Right lung (tissue), 5 donors: Measurements from ENCODE around the gene INPP5A. TPM values are rescaled to one million over a fixed set of nuclear protein-coding genes. Genes with fewer than 3 reads are reported as not detected.

Source experiments
- DNase-seq, 2 donors: peaks; one replicate each; pipeline ENCODE4 v3.0.0-alpha.2; 2013
- polyA plus RNA-seq, 5 donors: library from polyadenylated mRNA; unstranded; fragments of 120-200 nt; gene quantifications; one replicate each; pipeline versions ENCODE4 v1.2.1 to v1.2.3, GENCODE V29; 2013; ENCODE audit warnings: inconsistent platforms in 1 of 5, low replicate concordance in 1 of 5; ENCODE audit not compliant: insufficient read length in 5 of 5, insufficient read depth in 1 of 5

INPP5A gene
- polyA plus RNA-seq, 5 donors: 27.7 to 41.7 (median 35.5) TPM

DNA sequence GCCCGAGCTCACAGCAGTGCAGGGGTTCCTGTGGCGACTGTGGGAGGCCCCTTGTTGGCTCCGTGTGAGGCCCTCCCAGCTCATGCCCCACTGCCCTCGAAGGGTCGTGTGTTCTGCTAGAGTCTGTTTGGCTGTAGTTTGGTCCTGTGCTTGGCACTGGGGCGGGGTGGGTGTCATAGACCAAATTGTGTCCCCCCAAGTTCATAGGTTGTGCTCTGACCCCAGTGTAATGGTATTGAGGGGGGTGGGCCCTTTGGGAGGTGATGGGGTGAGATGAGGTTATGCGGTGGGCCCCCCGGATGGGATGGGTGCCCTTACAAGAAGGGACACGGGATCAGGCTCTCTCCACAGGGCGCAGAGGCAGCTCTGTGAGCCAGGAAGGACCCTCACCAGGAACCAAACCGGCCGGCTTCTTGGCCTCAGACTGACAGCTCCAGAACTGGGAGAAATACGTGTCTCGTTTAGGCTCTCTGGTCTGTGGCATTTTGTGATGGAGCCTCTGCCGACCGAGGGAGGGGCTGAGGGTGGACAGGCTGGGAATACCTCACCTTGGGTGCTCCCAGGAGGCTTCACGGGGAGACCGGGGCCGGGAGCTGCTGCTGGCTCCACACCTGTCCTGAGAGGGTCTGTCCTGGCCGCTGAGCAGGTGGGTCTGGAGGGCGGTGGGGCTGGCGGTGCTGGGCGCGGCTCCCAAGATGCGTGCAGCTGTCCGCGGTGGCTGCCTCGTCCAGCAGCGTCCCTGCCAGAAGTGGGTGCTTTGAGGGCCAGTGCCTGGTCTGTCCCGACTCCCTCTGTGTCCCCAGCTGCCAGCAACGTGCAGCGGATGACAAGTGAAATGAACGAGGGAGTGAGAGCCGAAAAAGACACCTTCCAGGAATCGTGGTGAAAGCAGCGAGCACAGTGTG, 89.4 kb downstream of the INPP5A start:
- no peak for DNase-seq

- DNase-seq: peak; percentile 45 to 46
These were observed 90.3 kb downstream of the INPP5A start for GRCh38 chr10:132627666-132628531.

DNA sequence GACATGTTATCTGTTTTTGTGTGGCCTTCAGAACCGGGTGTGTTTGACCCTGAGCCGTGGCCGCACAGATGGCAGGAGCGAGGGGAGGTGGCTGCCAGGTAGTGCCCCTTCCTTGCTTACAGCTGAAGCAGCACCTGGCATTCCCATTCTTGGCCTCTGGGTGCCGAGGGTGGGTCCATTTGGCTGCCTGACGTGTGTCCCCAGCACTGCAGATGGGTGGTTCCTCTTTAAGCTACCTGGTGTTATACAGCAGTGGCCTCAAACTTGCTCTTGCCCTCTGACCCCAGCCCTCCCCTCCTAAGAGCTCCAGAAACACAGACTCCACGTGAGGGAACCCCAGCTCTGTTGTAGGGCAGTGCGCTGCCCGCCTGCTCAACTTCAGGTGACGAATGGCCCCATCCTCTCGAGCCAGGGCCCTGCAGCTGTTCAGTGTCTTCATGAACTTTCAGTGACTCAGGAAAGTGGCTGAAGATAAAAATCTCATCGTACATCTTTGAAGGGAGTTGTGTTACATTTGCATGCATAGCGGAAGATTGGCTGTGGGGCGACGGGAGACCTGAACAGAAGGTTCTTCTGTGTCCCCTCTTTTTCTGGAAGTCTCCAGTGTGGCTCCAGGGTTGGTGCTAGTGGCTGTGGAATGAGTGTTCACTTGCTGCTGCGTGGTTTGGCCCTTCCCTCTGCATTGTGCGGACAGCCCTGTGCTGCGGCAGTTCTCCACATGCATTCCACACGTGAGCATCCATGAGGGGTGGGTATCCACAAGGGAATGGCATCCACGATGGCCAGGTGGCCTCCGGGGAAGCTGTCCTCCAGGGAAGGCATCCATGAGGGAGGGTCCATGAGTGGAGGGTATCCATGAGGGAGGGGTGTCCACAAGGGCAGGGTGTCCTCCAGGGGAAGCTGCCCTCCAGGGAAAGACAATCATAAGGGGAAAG, 91.6 kb downstream of the INPP5A start:
- DNase-seq: no peak

DNA sequence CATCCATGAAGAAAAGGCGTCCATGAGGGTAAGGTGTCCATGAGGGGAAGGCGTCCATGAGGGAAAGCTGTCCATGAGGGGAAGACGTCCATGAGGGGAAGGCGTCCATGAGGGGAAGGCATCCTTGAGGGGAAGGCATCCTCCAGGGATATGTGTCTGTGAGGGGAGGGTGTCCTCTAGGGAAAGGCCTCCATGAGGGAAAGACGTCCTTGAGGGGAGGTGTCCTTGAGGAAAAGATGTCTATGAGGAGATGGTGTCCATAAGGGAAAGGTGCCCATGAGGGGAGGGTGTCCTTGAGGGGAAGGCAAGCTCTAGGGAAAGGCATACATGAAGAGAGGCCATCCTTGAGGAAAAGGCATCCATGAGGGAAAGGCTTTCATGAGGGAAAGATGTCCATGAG, 92.6 kb downstream of the INPP5A start:
- DNase-seq: no peak

GRCh38 chr10:132630666-132631337, 93.2 kb downstream of the INPP5A start:
- DNase-seq: peak in 1 of 2 donors; percentile 21

DNA sequence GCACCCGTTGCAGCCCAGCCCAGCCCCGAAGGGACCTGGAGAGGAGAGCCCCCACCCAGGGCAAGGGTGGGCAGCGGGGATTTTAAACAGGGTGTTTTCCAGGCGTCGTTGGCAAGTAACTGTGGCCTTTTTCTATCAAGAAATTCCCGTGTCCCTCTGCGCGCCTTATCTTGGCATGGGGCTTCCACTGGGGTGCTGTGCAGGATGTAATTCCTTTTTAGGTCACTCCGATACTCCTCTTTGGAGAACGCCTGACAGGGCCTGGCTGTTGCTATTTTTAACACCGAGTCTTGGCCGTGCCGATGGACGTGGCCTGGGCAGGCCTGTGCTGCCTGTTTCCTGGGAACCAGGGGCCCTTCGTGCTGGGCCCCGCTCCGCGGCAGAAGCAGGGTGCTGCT, 93.8 kb downstream of the INPP5A start:
- peak; percentile 53 to 58 for DNase-seq

DNA sequence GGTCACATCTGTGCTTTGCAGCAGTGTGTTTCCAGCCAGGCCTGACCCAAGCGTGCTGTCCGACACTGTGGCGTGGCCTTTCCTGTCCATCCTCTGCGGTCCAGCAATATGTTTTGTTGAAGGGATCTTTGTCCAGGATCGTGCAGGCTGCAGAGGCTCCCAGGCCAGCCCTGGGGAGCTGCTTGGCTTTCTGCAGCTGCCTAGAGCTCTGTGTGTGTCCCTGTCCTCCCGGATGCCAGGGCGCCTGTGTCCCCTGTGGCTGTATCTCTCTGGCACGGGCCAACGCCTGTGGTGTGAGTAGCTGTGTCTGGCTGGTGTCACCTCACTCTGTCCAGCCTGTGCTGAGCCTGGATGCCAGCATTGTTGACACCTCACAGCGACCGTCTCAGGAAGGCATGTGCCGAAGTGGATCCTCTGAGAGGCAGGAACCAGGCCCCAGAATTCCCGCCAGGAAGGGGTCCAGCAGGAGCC, 94.5 kb downstream of the INPP5A start:
- no peak for DNase-seq

GRCh38 chr10:132632851-132633684, 95.5 kb downstream of the INPP5A start:
- DNase-seq: no peak

DNA sequence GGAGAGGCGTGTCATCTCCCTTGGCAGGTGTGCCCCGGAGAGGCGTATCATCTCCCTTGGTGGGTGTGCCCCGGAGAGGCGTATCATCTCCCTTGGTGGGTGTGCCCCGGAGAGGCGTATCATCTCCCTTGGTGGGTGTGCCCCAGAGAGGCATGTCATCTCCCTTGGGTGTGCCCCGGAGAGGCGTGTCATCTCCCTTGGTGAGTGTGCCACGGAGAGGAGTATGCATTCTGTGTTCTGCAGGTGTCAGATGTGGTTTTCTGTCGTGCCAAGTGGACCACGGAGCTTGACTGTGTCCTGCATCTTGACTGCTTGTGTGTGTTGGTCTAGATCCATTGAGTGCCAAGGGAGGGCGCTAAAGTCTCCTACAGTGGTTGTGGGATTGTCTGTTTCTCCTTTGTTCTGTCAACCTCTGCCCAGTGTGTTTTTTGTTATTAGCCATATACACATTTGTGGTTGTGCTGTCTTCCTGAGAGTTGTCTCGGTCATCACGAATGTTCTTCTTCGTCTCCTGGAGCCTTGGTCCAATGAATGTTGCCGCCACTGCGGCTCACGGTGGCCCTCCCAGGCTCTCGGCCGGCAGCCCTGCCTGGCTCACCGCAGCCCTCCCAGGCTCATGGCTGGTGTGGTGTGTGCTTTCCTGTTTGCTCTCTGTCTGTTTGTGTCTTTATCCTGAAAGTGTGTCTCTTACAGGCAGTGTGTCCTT, 96.8 kb downstream of the INPP5A start:
- no peak for DNase-seq

DNA sequence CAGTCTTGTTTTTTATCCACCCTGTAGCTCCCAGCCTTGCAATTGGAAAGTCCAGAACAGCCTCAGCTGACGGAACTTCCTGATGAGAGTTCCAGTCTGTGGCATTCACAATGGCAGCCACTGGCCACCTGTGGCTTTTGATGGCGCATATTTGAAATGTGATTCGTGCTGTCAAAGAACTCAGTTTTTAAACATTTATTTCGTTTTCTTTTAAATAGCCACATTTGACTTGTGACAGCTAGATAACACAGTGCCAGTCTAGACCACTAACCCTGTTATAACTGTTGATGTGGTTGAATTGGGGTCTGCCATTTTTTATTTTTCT, 97.3 kb downstream of the INPP5A start:
- no peak for DNase-seq

DNA sequence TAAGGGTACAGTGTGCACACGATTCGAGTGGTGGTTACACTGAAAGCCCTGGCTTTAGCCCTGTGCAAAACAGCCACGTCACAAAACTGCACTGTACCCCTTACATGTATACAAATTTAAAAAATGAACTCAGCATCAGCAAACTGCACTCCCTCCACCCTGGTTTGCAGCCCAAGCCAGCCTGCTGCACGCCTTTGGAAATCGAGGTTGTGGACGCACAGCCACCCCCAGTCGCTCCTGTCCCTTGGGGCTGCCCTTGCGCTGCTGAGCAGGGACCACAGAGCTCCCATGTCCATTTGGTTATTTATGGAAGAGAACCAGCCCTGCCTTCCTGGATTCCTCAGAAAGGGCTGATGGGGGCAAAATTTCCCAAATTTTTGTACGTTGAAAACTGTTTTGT, 98.8 kb downstream of the INPP5A start:
- no peak for DNase-seq

DNA sequence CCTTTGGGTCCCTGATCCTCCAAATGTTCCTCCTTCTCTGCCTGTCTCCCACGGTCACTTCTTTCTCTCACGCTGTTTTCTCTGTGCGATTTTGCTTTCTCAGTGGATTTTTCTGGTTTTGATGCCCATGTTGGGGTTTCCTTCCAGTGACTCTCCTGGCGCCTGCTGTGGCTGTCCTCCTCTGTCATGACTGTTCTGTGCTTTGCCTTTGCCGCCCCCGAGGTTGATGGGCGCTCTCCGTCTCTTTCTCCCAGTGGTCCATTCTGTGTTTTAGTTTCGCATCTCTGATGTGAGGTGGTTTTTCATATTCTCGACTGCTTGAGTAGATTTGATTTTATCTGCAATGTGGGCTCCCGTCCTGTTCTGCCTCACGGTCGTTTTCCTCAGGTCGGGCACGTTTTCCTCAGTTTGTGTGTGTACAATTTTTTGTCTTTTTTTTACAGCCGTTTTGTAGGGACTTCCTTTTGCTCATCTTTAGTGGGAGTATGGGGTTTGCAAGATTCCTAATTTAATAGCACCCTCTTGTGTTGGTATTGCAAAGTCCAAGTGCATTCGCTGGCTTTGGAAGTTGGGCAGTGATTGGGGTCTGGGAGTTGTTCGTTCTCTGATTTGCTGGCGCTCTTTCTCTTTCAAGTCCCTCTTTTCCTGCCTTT, 100.0 kb downstream of the INPP5A start:
- DNase-seq: peak; percentile 46 to 70

DNA sequence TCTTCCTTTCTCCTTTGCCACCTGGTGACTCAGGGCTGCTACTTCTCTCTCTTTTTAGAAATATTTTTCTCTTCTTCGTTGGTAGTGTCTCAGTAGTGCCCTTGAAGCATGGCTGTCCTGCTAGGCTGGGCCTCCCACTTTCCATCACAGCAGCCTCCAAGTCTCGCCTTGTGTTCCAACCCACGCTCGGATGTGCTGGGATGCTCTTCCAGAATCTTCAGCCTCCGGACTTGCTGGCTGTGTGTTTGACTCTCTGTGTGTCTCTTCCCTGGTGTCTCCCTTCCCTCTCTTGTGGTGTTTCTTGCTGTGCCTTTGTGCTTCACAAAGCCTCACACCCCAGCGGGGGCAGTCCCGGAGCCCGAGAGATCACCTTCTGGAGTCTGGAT, 100.5 kb downstream of the INPP5A start:
- no peak for DNase-seq

DNA sequence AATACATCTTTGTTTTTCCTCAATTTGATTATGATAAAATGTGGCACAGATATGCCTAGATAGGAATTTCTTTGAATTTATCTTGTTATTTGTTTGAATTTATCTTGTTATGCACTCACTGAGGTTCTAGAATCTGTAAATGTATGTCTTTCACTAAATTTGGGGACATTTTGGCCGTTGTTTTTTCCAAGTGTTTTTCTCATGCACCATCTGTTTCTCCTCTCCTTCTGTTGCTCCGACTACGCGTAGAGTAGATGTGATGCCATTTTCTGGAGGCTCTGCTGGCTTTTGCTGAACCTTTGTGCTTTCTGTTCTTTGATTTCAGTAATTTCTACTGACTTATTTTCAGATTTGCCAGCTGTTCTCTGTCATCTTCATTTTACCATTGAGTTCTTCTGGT, 101.9 kb downstream of the INPP5A start:
- DNase-seq: no peak

DNA sequence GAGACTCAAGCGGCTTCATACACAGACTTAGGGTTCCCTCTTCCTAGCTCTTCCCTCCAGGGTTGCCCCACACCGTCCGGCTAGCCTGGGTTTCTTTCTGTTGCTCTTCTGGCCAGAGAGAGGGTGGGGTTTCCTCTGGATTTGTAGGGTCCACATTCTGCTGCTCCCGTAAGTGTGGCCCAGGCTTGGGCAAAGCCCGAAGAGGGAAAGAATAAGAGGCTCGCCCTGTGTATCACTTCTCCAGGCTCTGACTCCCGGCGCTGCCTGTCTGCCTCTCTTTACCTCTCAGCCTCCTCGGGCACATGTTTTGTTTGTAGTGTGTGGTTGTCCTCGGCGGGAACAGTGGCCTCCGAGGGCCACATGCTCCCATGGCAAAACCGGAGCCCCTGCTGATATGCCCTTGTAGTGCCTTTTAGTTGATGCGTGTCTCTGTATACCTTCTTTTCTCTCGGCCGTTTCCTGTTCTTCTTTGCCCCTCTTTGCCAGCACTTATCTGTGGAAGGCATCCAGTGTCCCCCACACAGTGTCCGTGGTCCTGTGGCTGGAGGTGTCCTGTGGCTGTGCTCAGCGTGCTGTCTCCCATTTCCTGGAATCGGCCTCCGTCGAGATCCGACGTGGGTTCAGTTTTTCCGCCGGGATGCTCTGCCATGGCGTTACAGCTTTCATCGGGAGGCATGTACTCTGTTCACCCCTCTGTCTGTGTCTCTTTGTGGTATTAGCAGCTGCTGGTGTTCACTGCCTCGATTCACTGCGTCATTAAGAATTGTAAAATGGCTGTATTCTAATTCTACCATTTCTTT, 102.9 kb downstream of the INPP5A start:
- no peak for DNase-seq

DNA sequence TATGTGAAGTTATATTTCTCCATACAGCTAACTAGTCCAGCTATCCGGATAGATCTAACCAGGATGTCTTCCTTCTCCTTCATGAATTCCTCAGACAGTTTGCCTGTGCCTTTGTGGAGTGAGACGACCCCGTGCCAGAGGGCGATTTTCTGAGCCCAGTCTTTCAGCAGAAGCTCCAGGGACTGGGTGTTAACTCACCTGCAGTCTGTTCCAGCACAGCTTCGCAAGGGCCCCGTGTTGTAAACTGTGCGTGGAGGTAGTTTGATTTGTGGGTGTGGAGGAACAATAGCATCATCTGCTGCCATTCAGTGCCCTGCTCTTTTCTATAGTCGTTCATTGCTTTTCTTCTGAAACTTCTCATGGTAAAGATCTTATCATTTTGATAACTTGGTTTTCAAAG, 103.8 kb downstream of the INPP5A start:
- no peak for DNase-seq

GRCh38 chr10:132641966-132642731, 104.6 kb downstream of the INPP5A start:
- no peak for DNase-seq

DNA sequence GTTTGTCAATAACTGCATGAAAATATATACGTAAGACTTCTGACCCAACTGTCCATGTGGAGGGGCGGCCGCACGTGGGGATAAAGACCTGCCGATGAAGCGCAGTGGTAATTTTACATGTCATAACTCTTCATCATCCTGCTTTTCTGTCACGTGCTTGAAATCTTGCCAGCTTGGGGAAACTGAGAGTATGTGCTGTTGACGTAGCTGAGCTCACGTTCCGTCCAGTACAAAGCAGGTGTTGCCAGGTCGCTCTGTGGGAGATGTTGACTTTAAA, 105.1 kb downstream of the INPP5A start:
- no peak for DNase-seq
